Activated T-cell treated with anti-CD3 and anti-CD28 coated beads for 24 hours (primary cell): ENCODE results near the gene ARHGEF28.

Source experiments
- DNase-seq: peaks from one replicate; pipeline ENCODE4 v3.0.0-alpha.2; 2020; ENCODE audit warnings: low read depth

ARHGEF28 gene

DNA sequence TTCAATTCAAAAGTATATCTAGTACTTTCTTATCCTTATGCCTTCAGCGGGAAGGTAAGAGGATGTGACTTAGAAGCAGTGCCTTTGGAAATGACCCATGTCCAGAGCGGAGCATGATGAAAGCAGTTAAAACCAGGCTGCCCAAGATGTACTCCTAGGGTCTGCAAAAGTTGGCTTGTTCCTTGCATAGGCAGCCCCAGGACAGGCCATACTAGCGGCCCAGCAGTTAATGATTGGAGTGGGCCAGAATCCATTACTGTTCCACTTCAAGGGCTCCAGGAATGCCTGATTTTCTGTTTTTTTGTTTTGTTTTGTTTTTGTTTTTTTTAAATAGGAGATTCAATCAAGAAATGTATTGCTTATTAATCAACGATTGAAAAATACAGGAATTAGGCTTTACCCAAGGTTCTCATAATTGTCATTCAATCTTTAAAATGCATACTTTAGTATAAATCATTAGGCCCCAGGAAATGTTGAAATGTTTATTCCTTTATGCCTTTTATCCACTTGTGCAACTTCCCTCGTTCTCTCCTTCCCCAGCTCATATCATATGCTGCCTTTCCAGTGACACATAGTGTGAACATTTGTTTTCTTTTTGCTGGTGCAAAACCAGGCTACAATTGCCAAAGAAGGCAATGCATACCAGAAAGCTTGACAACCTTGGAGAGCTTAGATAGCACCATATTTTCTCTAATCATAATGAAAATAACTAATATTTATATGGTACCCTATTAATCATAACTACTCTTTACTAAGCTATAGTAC is 190.8 kb downstream of the ARHGEF28 start:
- DNase-seq: no peak

DNA sequence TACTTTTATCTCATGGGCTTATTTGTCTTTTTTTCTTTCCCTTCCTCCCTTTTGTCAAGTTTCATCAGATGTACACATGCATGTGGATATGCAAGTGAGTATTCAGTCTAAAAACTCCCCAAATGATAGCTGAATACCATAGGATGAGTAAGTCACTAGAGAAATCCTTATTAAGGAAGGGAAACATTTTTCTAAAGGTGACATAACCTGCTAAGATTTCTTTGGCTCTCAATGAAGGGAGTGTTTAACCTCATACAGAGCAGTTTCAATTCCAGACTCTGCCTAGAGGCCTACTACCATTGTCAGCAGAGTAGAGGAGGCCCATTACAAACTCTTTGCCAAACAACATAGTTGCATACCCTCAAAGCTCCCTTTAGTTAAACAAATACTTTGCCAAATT is 192.4 kb downstream of the ARHGEF28 start:
- DNase-seq: no peak

DNA sequence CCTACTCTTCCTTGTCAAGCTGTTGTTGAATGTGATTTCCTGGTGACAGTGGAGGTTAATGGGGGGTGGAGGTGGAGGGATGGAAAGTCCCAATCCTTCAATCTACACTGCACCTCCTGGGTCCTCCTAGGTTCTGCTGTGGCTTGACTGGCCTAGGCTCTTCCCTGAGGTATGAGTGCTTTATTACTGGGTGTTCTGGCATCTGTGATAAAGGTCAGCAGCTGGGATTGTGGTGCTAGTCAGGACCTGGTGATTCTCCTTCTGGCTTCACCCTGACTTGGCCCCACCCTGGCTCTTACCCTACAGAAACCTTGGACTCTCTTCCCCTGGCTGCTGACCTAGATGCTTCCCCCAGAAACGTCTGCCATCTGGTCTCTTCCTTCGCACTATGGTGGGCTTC is 194.3 kb downstream of the ARHGEF28 start:
- no peak for DNase-seq

DNA sequence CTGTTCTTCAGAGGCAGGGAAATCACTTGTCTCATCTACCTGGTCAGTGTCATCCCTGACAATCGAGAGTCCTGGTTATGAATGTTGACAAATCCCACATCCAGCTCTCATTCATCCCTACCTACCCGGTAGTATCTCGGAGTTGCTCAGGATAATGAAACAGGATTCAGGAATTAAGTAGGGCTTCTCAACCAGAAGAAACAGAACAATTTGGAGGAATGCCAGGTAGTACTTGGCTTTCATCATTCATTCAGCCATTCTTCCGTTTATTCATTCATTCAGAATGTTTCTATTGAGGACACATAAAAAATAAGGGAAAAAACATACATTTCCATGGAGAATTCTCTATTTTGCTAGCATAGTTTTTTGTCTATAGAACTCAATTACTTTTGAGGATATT is 195.0 kb downstream of the ARHGEF28 start:
- DNase-seq: no peak

DNA sequence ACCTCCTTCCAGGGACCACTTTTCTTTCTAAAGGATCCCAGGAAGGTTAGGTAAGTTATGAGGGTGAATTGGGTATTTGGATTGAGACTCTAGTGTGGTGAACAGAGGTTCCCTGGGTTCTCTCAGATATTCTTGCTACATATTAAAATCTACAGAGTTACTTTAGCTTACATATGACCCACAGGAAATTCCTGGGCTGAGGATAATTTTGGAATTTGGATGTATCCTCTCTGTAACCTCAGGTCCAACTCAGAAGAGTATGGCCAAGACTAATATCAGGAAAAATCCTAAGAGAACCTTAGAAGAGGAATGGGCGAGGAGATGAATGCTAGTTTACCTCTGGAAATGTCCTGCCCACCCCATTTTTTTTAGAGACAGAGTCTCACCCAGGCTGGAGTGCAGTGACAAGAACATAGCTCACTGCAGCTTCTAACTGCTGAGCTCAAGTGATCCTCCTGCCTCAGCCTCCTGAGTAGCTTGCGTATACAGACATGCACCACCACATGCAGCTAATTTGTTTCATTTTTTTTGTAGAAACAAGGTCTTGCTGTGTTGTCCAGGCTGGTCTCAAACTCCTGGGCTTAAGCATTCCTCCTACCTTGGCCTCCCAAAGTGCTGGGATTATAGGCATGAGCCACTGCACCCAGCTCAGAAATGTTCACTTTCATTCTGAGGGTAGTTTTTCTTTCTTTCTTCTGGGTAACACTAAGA is 196.4 kb downstream of the ARHGEF28 start:
- no peak for DNase-seq

DNA sequence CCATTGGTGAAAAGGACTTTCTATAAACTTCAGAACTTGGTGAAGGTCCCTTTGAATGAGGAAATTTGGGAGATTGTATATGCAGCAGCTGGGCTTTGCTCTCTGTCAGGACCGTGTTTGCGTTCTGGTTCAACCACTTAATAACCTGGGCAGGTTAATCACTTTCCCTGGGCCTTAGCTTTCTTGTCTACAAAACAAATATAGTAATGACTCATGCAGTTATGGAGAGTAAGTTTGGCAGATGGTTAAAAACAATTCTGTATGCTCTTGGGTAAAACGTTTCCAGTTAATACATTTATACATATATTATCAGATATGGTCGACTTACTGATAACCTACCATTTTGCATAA is 197.0 kb downstream of the ARHGEF28 start:
- no peak for DNase-seq

DNA sequence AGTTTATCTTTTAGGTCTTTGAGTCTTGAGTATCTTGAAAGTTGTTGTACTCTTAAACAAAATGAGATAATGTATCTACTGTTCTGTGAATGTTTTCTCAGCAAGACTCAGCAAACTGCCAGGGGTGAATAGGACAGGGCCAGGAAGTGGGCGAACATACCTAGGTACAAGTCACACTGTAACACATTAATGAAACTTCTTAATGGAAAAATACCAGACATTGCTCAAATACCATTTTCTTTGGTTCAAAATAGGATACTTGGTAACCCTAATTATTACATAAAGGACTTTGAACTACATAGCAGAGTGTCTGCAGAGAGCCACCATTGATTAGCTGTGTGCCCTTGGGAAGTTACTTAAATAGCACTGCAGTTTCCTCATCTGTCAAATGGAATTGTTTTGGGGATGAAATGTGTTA is 197.5 kb downstream of the ARHGEF28 start:
- no peak for DNase-seq

DNA sequence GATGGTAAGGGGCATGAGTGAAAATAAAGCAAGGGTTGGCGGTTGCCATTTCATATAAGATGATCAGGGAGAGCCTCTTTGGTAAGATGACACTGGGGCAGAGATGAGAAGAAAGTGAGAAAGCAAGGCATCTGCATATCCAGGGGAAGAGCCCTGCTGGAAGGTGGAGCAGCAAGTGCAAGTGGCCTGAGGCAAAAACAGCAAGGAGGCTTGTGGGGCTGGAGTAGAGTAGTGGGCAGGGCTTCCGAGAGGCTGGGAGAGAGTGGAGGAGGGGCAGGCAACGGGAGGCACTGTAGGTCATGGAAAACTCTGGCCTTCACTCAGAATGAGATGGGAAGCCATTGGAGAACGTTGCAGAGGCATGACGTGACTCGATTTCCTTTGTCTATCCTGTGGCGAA is 199.2 kb downstream of the ARHGEF28 start:
- DNase-seq: no peak

DNA sequence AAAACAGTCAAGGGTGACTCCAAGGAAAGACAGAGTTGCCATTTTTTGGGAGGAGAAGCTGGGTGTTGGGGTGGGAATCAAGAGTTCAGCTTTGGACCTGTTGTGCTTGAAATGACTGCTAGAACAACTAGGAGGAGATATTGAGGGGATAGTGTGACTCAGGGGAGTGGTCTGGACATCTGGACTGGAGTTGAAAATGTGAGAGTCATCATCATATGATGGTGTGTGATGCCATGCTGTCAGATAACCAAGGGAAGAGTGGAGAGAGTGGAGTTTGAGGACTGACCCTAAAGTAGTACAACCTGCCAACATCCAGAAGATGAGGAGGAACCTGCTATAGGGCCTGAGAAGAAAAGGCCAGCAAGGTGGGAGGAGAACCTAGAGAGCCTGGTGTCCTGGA is 199.7 kb downstream of the ARHGEF28 start:
- no peak for DNase-seq

DNA sequence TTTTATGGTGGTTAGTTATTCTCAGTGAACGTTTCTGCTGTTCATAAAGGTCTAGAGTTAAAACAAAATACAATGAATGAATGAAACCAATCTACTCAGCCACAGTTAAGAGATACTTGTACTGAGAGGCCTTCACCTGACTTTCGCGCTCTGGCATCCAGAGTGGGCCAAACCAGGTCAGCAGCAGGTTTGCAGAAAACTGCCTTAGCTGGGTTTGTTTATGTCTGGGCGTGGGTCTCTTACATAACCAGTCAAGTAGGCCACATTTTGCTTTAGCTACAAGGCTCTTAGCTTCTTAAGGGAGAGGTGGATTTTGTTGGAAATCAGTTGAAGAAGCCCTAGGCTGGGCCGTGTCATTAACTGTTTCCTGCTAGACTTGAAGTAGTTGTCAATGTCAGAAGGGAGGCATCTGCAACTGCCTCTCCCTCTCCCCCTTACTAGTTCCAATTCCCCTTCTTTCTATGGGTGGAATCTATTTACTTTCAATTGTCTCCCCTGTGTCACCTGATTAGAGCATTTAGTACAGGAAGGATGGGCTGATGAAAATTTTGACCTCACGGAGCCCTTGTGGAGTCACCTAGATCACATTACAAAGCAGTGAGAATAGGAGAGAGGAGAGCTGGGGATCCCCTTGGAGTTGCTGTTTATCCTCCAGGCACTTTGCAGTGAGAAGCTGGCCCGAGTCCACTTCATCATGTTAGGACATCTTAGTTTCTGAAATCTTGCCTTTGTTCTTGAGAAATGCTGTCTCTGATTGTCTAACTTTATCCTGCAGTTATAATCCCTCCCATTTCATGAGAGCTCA is 200.5 kb downstream of the ARHGEF28 start:
- no peak for DNase-seq

DNA sequence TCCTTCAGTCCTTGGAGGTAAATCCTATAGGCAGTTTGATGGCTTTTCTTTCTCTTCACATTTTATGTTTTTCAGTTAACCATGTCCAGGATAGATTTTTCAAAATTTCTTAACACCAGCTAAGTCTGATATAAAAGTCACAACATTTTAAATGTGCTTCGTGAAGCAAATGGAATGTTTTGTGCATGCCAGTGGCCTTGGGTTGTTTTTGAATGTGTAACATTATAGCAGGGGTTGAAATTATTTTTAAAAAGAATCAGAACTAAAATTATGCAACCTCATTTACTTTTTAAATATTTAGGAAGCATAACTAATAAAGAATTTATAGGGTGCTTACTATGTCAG is 201.1 kb downstream of the ARHGEF28 start:
- no peak for DNase-seq

DNA sequence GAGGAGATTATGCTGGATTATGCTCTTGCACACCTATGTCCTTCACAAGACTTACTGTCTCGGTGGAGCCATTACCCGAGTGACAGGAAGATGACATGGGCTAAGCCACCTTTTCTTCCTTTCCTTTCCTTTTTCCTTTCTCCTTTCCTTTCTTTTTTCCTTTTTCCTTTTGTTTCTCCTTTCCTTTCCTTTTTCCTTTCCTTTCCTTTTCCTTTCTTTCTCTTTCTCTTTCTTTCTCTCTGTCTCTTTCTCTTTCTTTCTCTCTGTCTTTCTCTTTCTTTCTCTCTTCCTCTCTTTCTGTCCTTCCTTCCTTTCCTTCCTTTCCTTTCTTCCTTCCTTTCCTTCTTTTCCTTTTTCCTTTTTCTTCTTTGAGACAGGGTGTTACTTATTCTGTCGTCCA is 202.5 kb downstream of the ARHGEF28 start:
- DNase-seq: no peak

DNA sequence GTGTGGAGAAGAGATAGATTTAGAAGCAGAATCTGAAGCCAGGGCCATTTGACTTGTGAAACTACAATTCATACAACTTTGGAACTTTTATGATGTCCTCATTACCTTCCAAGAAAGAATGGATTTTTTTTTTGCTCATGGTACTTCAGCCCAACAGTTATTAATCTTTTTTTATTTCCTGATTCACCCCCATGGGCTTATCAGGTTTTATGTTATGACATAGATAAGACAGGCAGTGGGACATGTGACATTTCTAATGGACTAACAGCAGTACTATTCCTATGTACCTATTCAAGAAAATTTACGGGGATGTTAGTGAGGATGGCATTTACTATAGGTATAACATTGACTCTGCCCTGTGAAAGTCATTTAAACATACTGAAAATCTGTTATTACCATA is 204.7 kb downstream of the ARHGEF28 start:
- DNase-seq: no peak

DNA sequence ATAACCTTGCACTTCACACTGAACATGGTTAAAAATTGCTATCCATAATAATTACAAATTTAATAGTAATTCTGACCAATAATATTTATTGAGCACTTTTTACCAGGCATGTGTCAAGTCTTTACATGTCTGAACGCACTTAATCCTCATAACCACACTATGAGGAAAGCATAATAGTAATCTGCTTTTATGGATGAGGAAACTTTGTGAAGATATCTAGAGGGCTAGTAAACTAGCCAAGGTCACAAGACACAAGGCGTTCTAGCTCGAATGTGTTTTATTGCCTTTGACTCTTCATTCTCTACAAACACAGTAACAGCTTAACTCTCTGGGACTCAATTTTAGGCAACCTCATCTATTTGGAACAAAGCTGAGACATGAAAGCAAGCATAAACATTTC is 205.1 kb downstream of the ARHGEF28 start:
- DNase-seq: no peak

DNA sequence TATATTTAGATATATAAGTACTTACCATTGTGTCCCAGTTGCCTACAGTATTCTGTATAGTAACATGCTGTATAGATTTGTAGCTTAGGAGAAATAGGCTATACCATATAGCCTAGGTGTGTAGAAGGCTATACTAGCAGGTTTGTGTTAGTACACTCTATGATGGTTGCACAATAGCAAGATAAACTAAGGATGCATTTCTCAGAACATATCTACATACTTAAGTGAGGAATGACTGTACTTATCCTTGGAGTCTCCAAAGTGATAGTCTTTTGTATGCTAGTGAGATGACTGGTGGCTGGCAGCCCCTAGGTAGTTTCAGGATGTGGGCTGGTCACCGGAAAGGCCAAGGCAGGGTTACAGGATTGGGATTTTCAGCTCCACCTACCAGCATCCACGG is 208.7 kb downstream of the ARHGEF28 start:
- no peak for DNase-seq

DNA sequence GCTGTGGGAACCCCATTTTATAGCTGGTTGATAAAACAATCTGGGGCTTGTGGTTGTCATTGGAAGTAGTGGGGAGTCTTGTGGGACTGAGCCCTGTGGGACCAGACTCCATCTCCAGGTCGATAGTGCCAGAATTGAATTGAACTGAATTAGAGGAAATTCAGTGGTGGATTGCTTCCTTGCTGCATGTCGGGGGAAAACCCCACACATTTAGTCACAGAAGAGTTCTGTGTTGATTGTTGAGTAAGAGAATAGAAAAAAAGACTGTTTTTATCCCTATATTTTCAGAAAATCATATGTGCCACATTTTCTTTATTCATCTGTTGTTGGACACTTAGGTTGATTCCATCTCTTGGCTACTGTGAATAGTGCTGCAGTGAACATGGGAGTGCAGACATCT is 209.7 kb downstream of the ARHGEF28 start:
- no peak for DNase-seq

DNA sequence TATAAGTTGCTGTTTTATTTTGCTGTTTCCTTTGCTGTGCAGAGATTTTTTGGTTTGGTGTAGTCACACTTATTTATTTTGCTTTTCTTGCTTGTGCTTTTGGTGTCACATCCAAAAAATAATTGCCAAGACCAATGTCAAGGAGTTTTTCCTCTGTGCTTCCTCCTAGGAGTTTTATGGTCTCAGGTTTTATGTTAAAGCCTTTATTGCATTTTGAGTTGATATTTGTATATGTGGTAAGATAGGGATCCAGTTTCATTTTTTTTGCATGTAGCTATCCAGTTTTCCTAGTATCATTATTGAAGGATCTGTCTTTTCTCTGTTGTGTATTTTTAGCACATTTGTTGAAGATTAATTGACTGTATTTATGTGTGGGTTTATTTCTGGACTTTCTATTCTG is 210.6 kb downstream of the ARHGEF28 start:
- DNase-seq: no peak

DNA sequence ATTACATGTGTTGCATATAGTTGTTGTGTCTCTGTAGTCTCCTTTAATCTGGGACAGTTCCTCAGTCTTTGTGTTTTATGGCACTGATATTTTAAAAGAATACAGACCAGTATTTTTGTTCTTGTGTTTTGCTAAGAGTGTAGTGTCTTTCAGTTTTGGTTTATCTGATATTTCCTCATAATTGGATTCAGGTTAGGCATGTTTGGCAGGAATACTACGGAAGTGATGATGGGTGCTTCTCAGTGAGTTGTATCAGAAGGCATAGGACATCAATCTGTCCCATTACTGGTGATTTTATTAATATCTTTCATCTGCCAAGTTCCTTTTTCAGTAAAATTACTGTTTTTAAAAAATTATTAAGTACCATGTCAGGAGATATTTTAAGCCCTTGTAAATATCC is 212.9 kb downstream of the ARHGEF28 start:
- no peak for DNase-seq

DNA sequence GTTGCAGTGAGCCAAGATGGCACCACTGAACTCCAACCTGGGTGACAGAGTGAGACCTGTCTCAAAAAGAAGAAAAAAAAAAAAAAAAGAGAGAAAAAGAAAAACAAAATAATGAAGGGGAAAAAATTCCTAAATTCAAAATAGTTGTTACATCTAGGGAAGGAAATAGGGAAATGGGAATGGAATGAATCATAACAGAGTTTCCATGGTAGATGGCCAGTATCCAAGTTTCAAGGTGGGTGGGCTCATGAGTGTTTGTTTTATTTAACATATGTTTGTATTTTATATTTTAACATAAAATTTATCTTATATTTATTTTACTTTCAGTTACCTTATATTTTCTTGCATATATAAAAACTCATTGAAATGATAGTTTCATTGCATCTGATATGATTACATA is 215.6 kb downstream of the ARHGEF28 start:
- no peak for DNase-seq

DNA sequence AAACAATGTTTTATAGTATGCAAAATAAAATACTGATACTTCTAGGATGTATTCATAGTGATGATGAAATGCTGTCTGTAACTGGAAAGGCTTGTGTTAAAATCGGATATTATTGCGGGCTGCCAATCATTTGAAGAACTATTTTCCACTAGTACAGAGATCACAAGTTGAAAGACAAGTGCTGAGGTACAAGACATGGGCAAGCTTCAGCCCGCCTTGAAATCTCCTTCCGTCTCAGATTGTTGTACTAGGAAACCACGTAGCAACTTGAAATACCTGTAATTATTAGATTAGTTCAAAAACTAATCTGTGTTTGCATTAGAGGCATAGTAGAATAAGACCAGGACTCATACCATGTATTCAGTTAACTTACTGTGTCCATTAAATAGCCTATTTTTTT is 218.2 kb downstream of the ARHGEF28 start:
- DNase-seq: no peak

DNA sequence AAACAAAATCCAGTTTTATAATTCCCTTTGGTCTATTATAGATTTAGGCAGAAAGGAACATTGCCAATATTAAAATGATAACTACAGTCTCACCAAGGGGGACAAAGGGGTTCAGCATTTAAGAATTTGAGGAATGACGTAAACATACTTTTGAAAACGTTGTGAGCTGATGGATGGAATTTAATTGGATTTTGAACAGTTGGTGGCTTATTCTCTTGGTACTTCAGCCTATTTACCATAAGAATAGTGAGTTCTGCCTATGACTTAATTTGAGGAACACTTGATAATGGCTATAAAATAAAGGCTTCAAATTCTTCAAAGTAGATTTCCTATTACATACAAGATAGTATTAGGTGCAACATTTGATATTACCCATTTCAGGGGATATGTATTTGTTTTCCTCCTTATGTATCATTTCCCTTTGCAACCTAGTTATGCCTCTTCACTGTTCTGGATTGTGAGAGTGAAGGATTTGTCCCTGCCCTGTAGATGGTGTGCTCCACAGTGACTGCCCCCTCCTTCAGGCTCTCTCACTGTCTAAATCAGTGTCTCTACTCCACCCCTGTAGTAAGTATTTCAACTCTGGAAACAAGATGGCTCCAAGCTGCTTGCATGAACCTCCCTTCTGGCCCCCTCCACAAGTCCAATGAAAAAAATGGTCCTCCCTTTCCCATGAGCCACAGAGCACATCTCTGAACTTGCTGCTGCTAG is 225.6 kb downstream of the ARHGEF28 start:
- no peak for DNase-seq

DNA sequence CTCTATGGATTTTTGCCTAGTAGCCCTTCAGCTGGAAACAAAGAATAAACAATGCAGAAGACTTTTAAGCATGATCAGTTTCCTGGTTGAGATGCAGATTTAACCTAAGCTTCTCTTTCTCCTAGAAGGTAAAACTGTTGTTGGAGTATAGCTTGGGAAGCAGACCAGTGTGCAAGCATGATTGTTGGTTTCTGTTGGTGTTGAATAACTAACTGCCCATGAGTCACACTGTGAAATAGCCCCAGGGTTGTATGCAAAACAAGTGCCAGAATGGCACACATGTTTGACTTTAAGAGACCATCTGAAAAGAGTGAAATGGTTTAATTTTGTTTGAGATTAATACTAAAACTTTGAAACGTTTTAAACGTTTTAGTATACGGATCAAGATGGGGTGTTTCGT is 227.1 kb downstream of the ARHGEF28 start:
- no peak for DNase-seq

DNA sequence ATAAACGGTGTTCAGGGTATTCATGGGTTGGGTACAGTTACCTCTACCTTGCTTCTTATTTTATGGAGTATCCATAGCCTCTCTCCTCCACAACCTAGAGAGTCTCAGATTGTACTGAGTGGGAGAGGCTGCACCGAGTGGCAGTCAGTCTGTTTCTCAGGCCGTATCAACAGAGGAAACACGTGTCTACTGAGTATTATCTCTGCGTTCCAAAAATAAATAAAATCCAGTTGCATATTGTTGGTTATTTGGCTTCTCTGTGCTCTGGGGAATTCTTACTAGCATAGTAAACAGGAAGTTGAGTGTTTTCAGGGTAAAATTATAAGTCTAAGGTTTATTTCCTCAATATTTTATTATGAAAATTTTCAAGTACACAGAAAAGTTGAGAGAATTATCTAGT is 231.0 kb downstream of the ARHGEF28 start:
- DNase-seq: no peak
